A549 (cell line): ENCODE results near the gene C11orf68. TPM values are rescaled to one million over a fixed set of nuclear protein-coding genes. Genes with fewer than 3 reads are reported as not detected.
A peak's percentile ranks its signal among the peaks of the same experiment; 100 is the strongest.

Source experiments
- ATAC-seq, 2 experiments: fragments of 200-7000 bp in 1 of 2; fragments of >200 bp in 1 of 2; cut with Nextera tagmentation in 1 of 2; cut with Tn5 transposase in 1 of 2; 3 replicates each; pipeline versions ENCODE4 v1.8.0 to v1.9.1; 2018 to 2020; ENCODE audit warnings: mild to moderate bottlenecking in 1 of 2, moderate library complexity in 1 of 2
- CTCF ChIA-PET: fragments of 300-600 bp; sonication (Branson Sonifier 250); formaldehyde crosslinking; extraction: SDS; loops from one replicate; lab custom pipeline; 2021; ENCODE audit warnings: antibody characterized with exemption, inconsistent platforms; lab: Yijun Ruan, JAX
- POLR2A ChIA-PET: fragments of 350-600 bp; formaldehyde crosslinking; extraction: SDS; loops from one replicate; lab custom pipeline; 2021; ENCODE audit warnings: antibody characterized with exemption, inconsistent platforms; lab: Yijun Ruan, JAX
- DNase-seq, 2 experiments: peaks; one replicate each; pipeline versions ENCODE4 v3.0.0 to v3.0.0-alpha.2; 2011 to 2016; ENCODE audit warnings: low read depth in 1 of 2, low spot score in 1 of 2
- FAIRE-seq: peaks from 2 replicates; lab custom pipeline; 2011; peaks lifted over from hg19 to GRCh38; lab: Jason Lieb, UNC
- H3K27ac ChIP-seq, 2 experiments: fragments of >200 bp; sonication (Bioruptor Twin); formaldehyde crosslinking; 3 replicates each; pipeline ENCODE4 v1.5.1; 2016 to 2017
- H3K4me1 ChIP-seq: fragments of >200 bp; sonication (Bioruptor Twin); formaldehyde crosslinking; 3 replicates; pipeline ENCODE4 v1.6.1; 2016
- H3K4me2 ChIP-seq: fragments of >200 bp; sonication (Bioruptor Twin); formaldehyde crosslinking; 3 replicates; pipeline ENCODE4 v1.6.1; 2016
- H3K4me3 ChIP-seq: fragments of >200 bp; sonication (Bioruptor Twin); formaldehyde crosslinking; 3 replicates; pipeline ENCODE4 v1.5.1; 2016
- H3K9me3 ChIP-seq: fragments of >200 bp; sonication (Bioruptor Twin); formaldehyde crosslinking; 3 replicates; pipeline ENCODE4 v1.6.1; 2016
- BHLHE40 ChIP-seq: IDR thresholded peaks from 2 replicates; pipeline ENCODE4 v1.6.1; 2012; ENCODE audit warnings: low read depth, low read length, inconsistent platforms
- CBX8 ChIP-seq: fragments of 200-600 bp; sonication (generic); IDR thresholded peaks from 2 replicates; pipeline ENCODE4 v1.6.1; 2016
- CEBPB ChIP-seq, 2 experiments: fragments of >200 bp in 1 of 2; sonication (Bioruptor Twin) in 1 of 2; formaldehyde crosslinking in 1 of 2; IDR thresholded peaks; 2 replicates each; pipeline ENCODE4 v1.6.1; 2012 to 2016
- CHD4 ChIP-seq: fragments of 200-600 bp; sonication (generic); IDR thresholded peaks from 2 replicates; pipeline ENCODE4 v1.6.1; 2016; ENCODE audit warnings: antibody characterized with exemption, mild to moderate bottlenecking, borderline replicate concordance
- FOSB ChIP-seq: fragments of 250-450 bp; sonication (Bioruptor Pico); IDR thresholded peaks from 2 replicates; pipeline ENCODE4 v1.5.0; 2020; ENCODE audit warnings: mild to moderate bottlenecking, moderate library complexity
- FOSL2 ChIP-seq, 2 experiments: fragments of 450-650 bp in 1 of 2; fragments of >200 bp in 1 of 2; sonication (Bioruptor Twin) in 1 of 2; formaldehyde crosslinking; IDR thresholded peaks; 2 replicates each; pipeline versions ENCODE4 v1.5.0 to v1.6.1; 2016 to 2020; ENCODE audit warnings: mild to moderate bottlenecking in 1 of 2, moderate library complexity in 1 of 2
- GATA3 ChIP-seq: IDR thresholded peaks from 2 replicates; pipeline ENCODE4 v1.6.1; 2012; ENCODE audit warnings: borderline replicate concordance
- HDAC2 ChIP-seq: fragments of 200-600 bp; sonication (generic); IDR thresholded peaks from 2 replicates; pipeline ENCODE4 v1.6.1; 2016
- HMGXB4 ChIP-seq: fragments of 250-450 bp; sonication (Bioruptor Pico); IDR thresholded peaks from 2 replicates; pipeline ENCODE4 v1.5.0; 2021; ENCODE audit warnings: mild to moderate bottlenecking, moderate library complexity, borderline replicate concordance
- HOXB5 ChIP-seq: fragments of 250-450 bp; sonication (Bioruptor Pico); IDR thresholded peaks from 2 replicates; pipeline ENCODE4 v1.5.0; 2020; ENCODE audit warnings: mild to moderate bottlenecking, moderate library complexity
- JUN ChIP-seq, 2 experiments: fragments of >200 bp; sonication (Bioruptor Twin); formaldehyde crosslinking; IDR thresholded peaks; 2 replicates in 1 of 2; 3 replicates in 1 of 2; pipeline ENCODE4 v1.6.1; 2016 to 2017
- JUNB ChIP-seq: fragments of >200 bp; sonication (Bioruptor Twin); formaldehyde crosslinking; IDR thresholded peaks from 2 replicates; pipeline ENCODE4 v1.6.1; 2016
- KDM5A ChIP-seq: fragments of 200-600 bp; sonication (generic); IDR thresholded peaks from 2 replicates; pipeline ENCODE4 v1.6.1; 2016; ENCODE audit warnings: antibody characterized with exemption, mild to moderate bottlenecking
- MAFK ChIP-seq: fragments of 450-650 bp; IDR thresholded peaks from 2 replicates; pipeline ENCODE4 v1.6.1; 2014; ENCODE audit not compliant: partially characterized antibody
- MAX ChIP-seq: IDR thresholded peaks from 2 replicates; pipeline ENCODE4 v1.6.1; 2012
- MAZ ChIP-seq: fragments of 150-350 bp; IDR thresholded peaks from 2 replicates; pipeline ENCODE4 v1.6.1; 2014; ENCODE audit warnings: antibody characterized with exemption, low read depth, low read length, borderline replicate concordance
- NFE2L2 ChIP-seq: fragments of 150-350 bp; conservative IDR thresholded peaks from 2 replicates; pipeline ENCODE4 v1.6.1; 2014; ENCODE audit warnings: low read length
- NR3C1 ChIP-seq: fragments of >200 bp; sonication (Bioruptor Twin); formaldehyde crosslinking; IDR thresholded peaks from 3 replicates; pipeline ENCODE4 v1.6.1; 2017
- PHF8 ChIP-seq: fragments of 200-600 bp; sonication (generic); IDR thresholded peaks from 2 replicates; pipeline ENCODE4 v1.6.1; 2016; ENCODE audit warnings: low read depth, mild to moderate bottlenecking, antibody characterized with exemption, moderate library complexity, borderline replicate concordance
- POLR2AphosphoS2 ChIP-seq: conservative IDR thresholded peaks from 2 replicates; pipeline ENCODE4 v1.6.1; 2012; ENCODE audit warnings: low read length, improper control_type of control experiment, inconsistent platforms
- RCOR1 ChIP-seq: fragments of 150-350 bp; IDR thresholded peaks from 2 replicates; pipeline ENCODE4 v1.6.1; 2014; ENCODE audit warnings: antibody characterized with exemption, low read length, low read depth
- REST ChIP-seq: fragments of 200-600 bp; sonication (generic); IDR thresholded peaks from 2 replicates; pipeline ENCODE4 v1.6.1; 2016; ENCODE audit warnings: antibody characterized with exemption, mild to moderate bottlenecking, moderate library complexity
- RNF2 ChIP-seq: fragments of 200-600 bp; sonication (generic); IDR thresholded peaks from 2 replicates; pipeline ENCODE4 v1.6.1; 2016; ENCODE audit warnings: low read depth, mild to moderate bottlenecking, antibody characterized with exemption, moderate library complexity, borderline replicate concordance
- SMC3 ChIP-seq: fragments of >200 bp; sonication (Bioruptor Twin); formaldehyde crosslinking; IDR thresholded peaks from 3 replicates; pipeline ENCODE4 v1.6.1; 2018; ENCODE audit warnings: inconsistent platforms
- SREBF2 ChIP-seq: fragments of 450-650 bp; IDR thresholded peaks from 2 replicates; pipeline ENCODE4 v1.6.1; 2014; ENCODE audit warnings: mild to moderate bottlenecking, moderate library complexity
- TFCP2L1 ChIP-seq: fragments of 250-450 bp; sonication (Bioruptor Pico); IDR thresholded peaks from 2 replicates; pipeline ENCODE4 v1.5.0; 2021; ENCODE audit warnings: mild to moderate bottlenecking
- TP53 ChIP-seq: fragments of 250-450 bp; sonication (Bioruptor Pico); IDR thresholded peaks from 2 replicates; pipeline ENCODE4 v1.5.0; 2021; ENCODE audit warnings: mild to moderate bottlenecking, moderate library complexity
- ZC3H11A ChIP-seq: fragments of 450-650 bp; IDR thresholded peaks from 2 replicates; pipeline ENCODE4 v1.6.1; 2014; ENCODE audit warnings: antibody characterized with exemption, mild to moderate bottlenecking
- ZFP36 ChIP-seq: fragments of 450-650 bp; IDR thresholded peaks from 2 replicates; pipeline ENCODE4 v1.6.1; 2014; ENCODE audit warnings: borderline replicate concordance; ENCODE audit not compliant: partially characterized antibody
- WGBS: methylation state at CpG from one replicate; pipeline ENCODE4 v1.1.6; 2017; ENCODE audit errors: missing lambda C conversion rate; 5-methylcytosine and 5-hydroxymethylcytosine counted together
- polyA plus RNA-seq, 4 experiments: library from polyadenylated mRNA; depleted of rRNA in 3 of 4; stranded (reverse); fragments of >200 nt; fragmentation: RNase III in 1 of 4; extraction: RNeasy Plus Mini Kit Qiagen cat#74134 plus additional on column Dnase treatment in 1 of 4; gene quantifications; 2 replicates in 3 of 4; 3 replicates in 1 of 4; pipeline ENCODE4 v1.2.3, GENCODE V29; 2011 to 2017

C11orf68 gene
- polyA plus RNA-seq, 2 of the 4 experiments (the other 2 are of a cell fraction), result 10.6 to 17.0 TPM

DNA sequence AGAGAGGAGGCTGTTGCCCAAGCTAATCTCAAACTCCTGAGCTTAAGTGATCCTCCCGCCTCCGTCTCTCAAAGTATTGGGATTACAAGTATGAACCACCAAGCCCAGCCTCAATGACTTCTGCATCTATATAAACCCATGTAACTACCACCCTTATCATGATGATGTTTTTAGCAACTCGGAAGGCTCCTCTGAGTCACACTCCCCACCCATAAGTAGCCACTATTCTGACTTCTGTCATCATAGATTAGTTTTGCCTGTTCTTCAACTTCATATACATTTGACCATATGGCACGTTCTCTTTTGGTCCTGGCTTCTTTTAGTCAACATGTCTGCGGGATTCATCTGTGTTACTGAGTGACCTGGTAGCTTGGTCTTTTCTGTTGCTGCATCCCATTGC is 12.3 kb downstream of the C11orf68 start:
- no peak for ATAC-seq
- 80% methylated on average over 5 of the region's 5 CpGs for WGBS
- ChIA-PET POLR2A (interaction anchor here (0.6 kb wide), 1 partner anchor 577 kb away, joined by 3 read pairs; no protein-coding TSS in a partner anchor), CTCF (interaction anchor here (0.7 to 31.6 kb wide), 5 partner anchors 9 to 116 kb away, joined by 3 to 618 read pairs (median 3); partner anchors contain the start of genes CCDC85B, FIBP and FOSL1)
- FAIRE-seq, result no peak
- Histone ChIP-seq H3K4me2 (no peak overlapping the region), H3K9me3 (no peaks in the 10 kb centered on the region), H3K27ac (no peak overlapping the region), H3K4me1 (peaks cover 39% of the 10 kb centered on the region), H3K4me3 (no peak overlapping the region)
- no peak for DNase-seq
- TF ChIP-seq HMGXB4 (CRISPR knock-in tag) (no peak), SMC3 (no peak), ZC3H11A (no peak), JUNB (no peak)

DNA sequence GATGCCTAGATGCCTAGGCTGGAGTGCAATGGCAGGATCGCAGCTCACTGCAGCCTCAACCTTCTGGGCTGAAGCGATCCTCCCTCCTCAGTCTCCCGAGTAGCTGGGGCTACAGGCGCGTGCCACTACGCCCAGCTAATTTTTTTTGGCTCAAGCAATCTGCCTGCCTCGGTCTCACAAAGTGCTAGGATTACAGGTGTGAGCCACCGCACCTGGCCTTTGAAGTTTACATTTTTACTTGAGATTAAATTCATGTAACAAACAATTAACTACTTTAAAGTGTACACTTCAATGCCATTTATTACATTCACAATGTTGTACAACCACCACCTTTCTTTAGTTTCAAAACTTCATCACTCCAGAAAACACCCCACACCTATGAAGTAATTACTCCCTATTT is 15.1 kb downstream of the C11orf68 start:
- WGBS, result 76% methylated on average over 8 of the region's 8 CpGs
- Histone ChIP-seq H3K27ac (peak overlapping the region; percentile 69 to 87), H3K4me3 (no peak overlapping the region), H3K4me2 (peak overlapping the region; percentile 68), H3K4me1 (peaks cover 34% of the 10 kb centered on the region), H3K9me3 (no peaks in the 10 kb centered on the region)
- TF ChIP-seq CHD4 (no peak), BHLHE40 (no peak), PHF8 (no peak), ZFP36 (no peak), JUNB (no peak)
- ATAC-seq, result no peak
- no peak for FAIRE-seq
- CTCF ChIA-PET, result interaction anchor here (0.8 to 31.6 kb wide), 3 partner anchors 7 to 379 kb away, joined by 3 to 618 read pairs (median 618); partner anchors contain the start of genes C11orf68, CCDC85B, DRAP1 and FIBP
- no peak for DNase-seq
- POLR2A ChIA-PET, result interaction anchor here (1.4 to 5.7 kb wide), 2 partner anchors 12 to 15 kb away, joined by 7 to 43 read pairs; partner anchors contain the start of gene FIBP

GRCh38 chr11:65903068-65903481 is 15.8 kb downstream of the C11orf68 start:
- peak overlapping the region; percentile 68 for H3K4me2 ChIP-seq
- CTCF ChIA-PET, result interaction anchor here (0.6 to 31.6 kb wide), 3 partner anchors 7 to 1090 kb away, joined by 4 to 618 read pairs (median 618); partner anchors contain the start of genes C11orf68, CCDC85B, DRAP1 and FIBP
- peaks cover 39% of the 10 kb centered on the region for H3K4me1 ChIP-seq
- no peak overlapping the region for H3K4me3 ChIP-seq
- peak; percentile 47 to 57 for ATAC-seq
- FAIRE-seq, result no peak
- no peaks in the 10 kb centered on the region for H3K9me3 ChIP-seq
- 4% methylated on average over 5 of the region's 5 CpGs for WGBS
- DNase-seq, result peak; percentile 85 to 90
- POLR2A ChIA-PET, result interaction anchor here (0.6 to 5.7 kb wide), 4 partner anchors 12 to 15 kb away, joined by 3 to 43 read pairs (median 22); partner anchors contain the start of genes CCDC85B and FIBP
- peak overlapping the region; percentile 69 to 87 for H3K27ac ChIP-seq
- TF ChIP-seq MAZ (no peak), FOSB (CRISPR knock-in tag) (peak; percentile 5; the same call in 1 of the 2 replicates), CHD4 (no peak), TP53 (CRISPR knock-in tag) (no peak), NFE2L2 (no peak), NR3C1 (no peak), RCOR1 (no peak), FOSL2 (IDR thresholded peaks at IDR 0.05) (no peak), FOSL2 (CRISPR knock-in tag; IDR thresholded peaks at IDR 0.05) (peak; percentile 83), KDM5A (no peak), TFCP2L1 (CRISPR knock-in tag) (no peak), HDAC2 (no peak), GATA3 (peak; percentile 75; the same call in 1 of the 2 replicates), MAX (peak; percentile 37), PHF8 (no peak), CBX8 (no peak), RNF2 (no peak), JUN (IDR thresholded peaks at IDR 0.05) (peak; percentile 36 to 50; a peak in 2 of 5 replicates), CEBPB (IDR thresholded peaks at IDR 0.05) (no peak), POLR2AphosphoS2 (no peak), MAFK (no peak), ZC3H11A (no peak), REST (no peak), HOXB5 (CRISPR knock-in tag) (no peak), ZFP36 (no peak), SREBF2 (no peak)
